Kidney (tissue), 14 donors: ENCODE data around the gene IVNS1ABP. TPM values are rescaled to one million over a fixed set of nuclear protein-coding genes. Genes with fewer than 3 reads are reported as not detected.

Source experiments
- DNase-seq, 5 donors: peaks; one replicate each; pipeline ENCODE4 v3.0.0-alpha.2; 2013 to 2020
- FAIRE-seq: peaks from 2 replicates; lab custom pipeline; 2012; peaks lifted over from hg19 to GRCh38; lab: Jason Lieb, UNC
- H3K27ac ChIP-seq, 2 donors: one replicate each; pipeline ENCODE4 v1.7.0; 2013; ENCODE audit warnings: low read depth in 2 of 2, low read length in 2 of 2, inconsistent platforms in 1 of 2
- H3K27me3 ChIP-seq: one replicate; pipeline ENCODE4 v1.7.1; 2013; ENCODE audit warnings: low read length, inconsistent platforms; ENCODE audit not compliant: control insufficient read depth, insufficient read depth
- H3K36me3 ChIP-seq, 3 donors: one replicate each; pipeline versions ENCODE4 v1.7.0 to v1.7.1; 2013; ENCODE audit warnings: low read length in 3 of 3, control low read depth in 1 of 3, inconsistent platforms in 1 of 3; ENCODE audit not compliant: insufficient read depth in 3 of 3, control insufficient read depth in 2 of 3
- H3K4me1 ChIP-seq, 3 donors: one replicate each; pipeline versions ENCODE4 v1.7.0 to v1.7.1; 2013; ENCODE audit warnings: low read length in 3 of 3, inconsistent platforms in 1 of 3, low read depth in 1 of 3; ENCODE audit not compliant: control insufficient read depth in 2 of 3, insufficient read depth in 2 of 3
- H3K4me3 ChIP-seq, 3 donors: one replicate each; pipeline versions ENCODE4 v1.7.0 to v1.8.1; 2013; ENCODE audit warnings: low read length in 3 of 3, control low read depth in 1 of 3, inconsistent platforms in 1 of 3
- H3K9ac ChIP-seq, 3 donors: one replicate each; pipeline versions ENCODE4 v1.7.0 to v1.7.1; 2013; ENCODE audit warnings: low read length in 3 of 3, control low read depth in 1 of 3, inconsistent platforms in 1 of 3
- H3K9me3 ChIP-seq, 3 donors: one replicate each; pipeline versions ENCODE4 v1.7.0 to v1.7.1; 2013; ENCODE audit warnings: low read length in 3 of 3, control low read depth in 1 of 3, inconsistent platforms in 1 of 3; ENCODE audit not compliant: control insufficient read depth in 2 of 3, insufficient read depth in 1 of 3
- intact Hi-C: fragments of 100-400 bp; cut with DNase I; formaldehyde crosslinking; loops from one replicate; pipeline ENCODE4 v1.11.1; 2022
- polyA plus RNA-seq: library from polyadenylated mRNA; stranded (reverse); fragments of 350-450 nt; fragmentation: Illumina TruSeq; extraction: RNeasy Lipid Tissue Mini Kit (QIAGEN cat#74804); gene quantifications from one replicate; pipeline ENCODE4 v1.2.3, GENCODE V29; 2014; ENCODE audit warnings: low read depth, low replicate concordance; ENCODE audit not compliant: insufficient read depth
- total RNA-seq: library from RNA; stranded (reverse); fragmentation: NEBNext Ultra II Directional; extraction: Animal tissue kit (Norgen Biotek cat#: 25700); gene quantifications from one replicate; pipeline ENCODE4 v1.2.1, GENCODE V29; 2021
- TF ChIP-seq, protein P1 (sequence below): IDR thresholded peaks from 3 replicates; pipeline ENCODE4 v1.5.1; 2012; ENCODE audit warnings: mild to moderate bottlenecking, moderate library complexity, borderline replicate concordance; ENCODE audit not compliant: insufficient read depth; ENCODE audit errors: extremely low read depth
- donor health status: control.
- donor health status: control.
- donor health status: control.
- donor health status: control.
- donor health status: control.
- donor health status: DM: yes; HTN: yes; CAD: no.
- donor health status: Normal renal cell carcinoma (clear cell type).

Gene IVNS1ABP
- total and polyA plus RNA-seq, 2 donors from 2014 or later = 115 to 198 TPM

DNA sequence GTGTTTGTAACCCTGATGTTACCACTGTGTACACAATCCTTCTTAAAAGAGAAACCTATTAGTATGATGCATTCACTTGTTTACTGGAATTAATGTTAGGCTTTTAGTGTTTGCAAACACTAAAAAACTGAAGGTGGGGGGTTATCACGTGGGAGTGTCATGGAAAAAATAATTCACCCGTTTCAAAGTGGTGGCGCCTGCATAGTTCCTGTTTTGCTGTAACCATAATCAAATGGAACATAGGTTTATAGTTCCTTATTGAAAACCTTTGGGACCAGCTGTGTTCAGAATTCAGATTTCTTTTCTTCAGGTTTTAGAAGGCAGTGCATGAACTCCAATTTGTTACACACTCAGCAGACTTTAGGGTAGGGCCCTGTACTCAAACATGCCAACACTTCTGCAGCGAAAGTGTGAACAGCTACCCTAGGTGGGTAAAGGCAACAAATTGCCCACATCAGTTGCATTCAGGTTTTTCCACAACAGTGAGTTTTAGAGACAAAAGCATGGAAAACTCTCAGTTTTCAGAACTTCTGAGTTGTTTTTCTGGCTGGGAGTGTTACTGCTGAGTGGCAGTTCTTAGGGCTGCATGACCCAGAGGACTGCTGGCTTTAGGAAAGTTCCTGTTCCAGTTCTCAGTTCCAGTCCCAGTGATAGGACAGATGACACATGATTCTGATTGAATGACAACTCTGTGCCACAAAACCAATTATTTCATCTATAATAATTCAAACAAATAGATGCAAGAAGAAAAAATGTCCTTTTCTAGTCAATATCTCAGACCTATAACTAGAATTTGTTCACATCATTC is 29.1 kb upstream of the IVNS1ABP start:
- intact Hi-C loops = no loop called here
- Histone ChIP-seq H3K27ac (no peak overlapping the region), H3K27me3 (no peaks in the 10 kb centered on the region), H3K9ac (no peak overlapping the region), H3K4me3 (no peak overlapping the region), H3K9me3 (no peaks in the 10 kb centered on the region), H3K36me3 (no peaks in the 10 kb centered on the region), H3K4me1 (peaks cover 0 to 12% (median 5%) of the 10 kb centered on the region in 3 donors)
- DNase-seq (no peak), FAIRE-seq (no peak)
- TF ChIP-seq, protein P1, sequence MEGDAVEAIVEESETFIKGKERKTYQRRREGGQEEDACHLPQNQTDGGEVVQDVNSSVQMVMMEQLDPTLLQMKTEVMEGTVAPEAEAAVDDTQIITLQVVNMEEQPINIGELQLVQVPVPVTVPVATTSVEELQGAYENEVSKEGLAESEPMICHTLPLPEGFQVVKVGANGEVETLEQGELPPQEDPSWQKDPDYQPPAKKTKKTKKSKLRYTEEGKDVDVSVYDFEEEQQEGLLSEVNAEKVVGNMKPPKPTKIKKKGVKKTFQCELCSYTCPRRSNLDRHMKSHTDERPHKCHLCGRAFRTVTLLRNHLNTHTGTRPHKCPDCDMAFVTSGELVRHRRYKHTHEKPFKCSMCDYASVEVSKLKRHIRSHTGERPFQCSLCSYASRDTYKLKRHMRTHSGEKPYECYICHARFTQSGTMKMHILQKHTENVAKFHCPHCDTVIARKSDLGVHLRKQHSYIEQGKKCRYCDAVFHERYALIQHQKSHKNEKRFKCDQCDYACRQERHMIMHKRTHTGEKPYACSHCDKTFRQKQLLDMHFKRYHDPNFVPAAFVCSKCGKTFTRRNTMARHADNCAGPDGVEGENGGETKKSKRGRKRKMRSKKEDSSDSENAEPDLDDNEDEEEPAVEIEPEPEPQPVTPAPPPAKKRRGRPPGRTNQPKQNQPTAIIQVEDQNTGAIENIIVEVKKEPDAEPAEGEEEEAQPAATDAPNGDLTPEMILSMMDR = no peak

- H3K27me3 ChIP-seq = no peaks in the 10 kb centered on the region
- H3K4me1 ChIP-seq = peaks cover 0 to 5% (median 0%) of the 10 kb centered on the region in 3 donors
- no peak overlapping the region for H3K4me3 ChIP-seq
- H3K27ac ChIP-seq = no peak overlapping the region
- no peaks in the 10 kb centered on the region for H3K36me3 ChIP-seq
- H3K9me3 ChIP-seq = no peaks in the 10 kb centered on the region
- no peak for DNase-seq
- intact Hi-C loops = no loop called here
- TF ChIP-seq, protein P1 = no peak
- no peak for FAIRE-seq
- H3K9ac ChIP-seq = no peak overlapping the region
Observed at GRCh38 chr1:185343306-185343705, 26.3 kb upstream of the IVNS1ABP start.

DNA sequence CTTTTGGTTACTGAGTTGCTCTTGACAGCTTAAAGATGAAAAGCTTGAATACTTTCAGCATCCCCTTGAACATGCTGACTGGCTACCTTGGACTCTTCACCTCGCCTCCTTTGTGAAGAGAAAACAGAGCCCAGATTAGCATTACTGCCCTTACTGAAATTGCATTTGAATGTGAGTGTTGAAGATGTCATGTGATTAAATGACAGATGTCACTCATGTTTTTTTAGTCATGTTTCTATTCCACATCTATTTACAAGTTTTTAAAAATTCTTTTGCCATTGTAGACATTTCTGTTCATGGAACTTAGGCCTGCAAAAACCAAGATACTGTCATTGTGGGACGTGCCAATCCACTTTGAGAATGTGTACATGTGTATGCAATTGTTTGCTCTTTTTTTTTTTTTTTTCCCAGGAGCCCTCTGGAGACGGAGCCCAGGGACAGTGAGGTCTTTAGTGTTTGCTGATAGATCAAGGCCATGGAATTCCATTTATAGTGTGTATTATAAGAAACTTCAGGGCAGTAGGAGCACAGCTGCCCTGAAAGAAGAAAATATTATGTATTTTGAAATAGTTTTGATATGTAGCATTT is 25.7 kb upstream of the IVNS1ABP start:
- intact Hi-C loops = no loop called here
- Histone ChIP-seq H3K9me3 (no peaks in the 10 kb centered on the region), H3K27me3 (no peaks in the 10 kb centered on the region), H3K9ac (no peak overlapping the region), H3K27ac (no peak overlapping the region), H3K36me3 (no peaks in the 10 kb centered on the region), H3K4me1 (peaks cover 0 to 5% (median 0%) of the 10 kb centered on the region in 3 donors), H3K4me3 (no peak overlapping the region)
- FAIRE-seq (no peak), DNase-seq (no peak)
- TF ChIP-seq, protein P1 = no peak
